SK-N-SH treated with all-trans-retinoic acid at 6 μM for 48 hours (cell line): ENCODE measurements around the gene GRHL1.

Experiments used
- ATAC-seq: fragments of 200-7000 bp; cut with Tn5 transposase; 3 replicates; pipeline ENCODE4 v1.9.1; 2020; ENCODE audit warnings: mild to moderate bottlenecking, moderate library complexity
- BACH2 ChIP-seq: fragments of 250-450 bp; sonication (Bioruptor Pico); IDR thresholded peaks from 2 replicates; pipeline ENCODE4 v1.9.0; 2021; ENCODE audit warnings: mild to moderate bottlenecking, borderline replicate concordance
- CREB5 ChIP-seq: fragments of 250-450 bp; sonication (Bioruptor Pico); IDR thresholded peaks from 2 replicates; pipeline ENCODE4 v1.5.1; 2020; ENCODE audit warnings: low read depth, mild to moderate bottlenecking, moderate library complexity
- CSDC2 ChIP-seq: fragments of 250-450 bp; sonication (Bioruptor Pico); IDR thresholded peaks from 2 replicates; pipeline ENCODE4 v1.5.0; 2020; ENCODE audit warnings: mild to moderate bottlenecking, moderate library complexity
- CSRNP3 ChIP-seq: fragments of 250-450 bp; sonication (Bioruptor Pico); IDR thresholded peaks from 2 replicates; pipeline ENCODE4 v1.5.1; 2021; ENCODE audit warnings: mild to moderate bottlenecking, moderate library complexity
- GLIS3 ChIP-seq: fragments of 250-450 bp; sonication (Bioruptor Pico); IDR thresholded peaks from 2 replicates; pipeline ENCODE4 v1.5.0; 2020; ENCODE audit warnings: mild to moderate bottlenecking, moderate library complexity
- ISL1 ChIP-seq: fragments of 250-450 bp; sonication (Bioruptor Pico); IDR thresholded peaks from 2 replicates; pipeline ENCODE4 v2.1.2; 2022; ENCODE audit warnings: mild to moderate bottlenecking, moderate library complexity
- OSR1 ChIP-seq: fragments of 250-450 bp; sonication (Bioruptor Pico); IDR thresholded peaks from 2 replicates; pipeline ENCODE4 v1.8.0; 2022; ENCODE audit warnings: moderate library complexity, mild to moderate bottlenecking, inconsistent platforms
- PATZ1 ChIP-seq: fragments of 250-450 bp; sonication (Bioruptor Pico); IDR thresholded peaks from 2 replicates; pipeline ENCODE4 v1.8.0; 2020; ENCODE audit warnings: mild to moderate bottlenecking, moderate library complexity, borderline replicate concordance
- POU6F1 ChIP-seq: fragments of 250-450 bp; sonication (Bioruptor Pico); IDR thresholded peaks from 2 replicates; pipeline ENCODE4 v1.8.0; 2021; ENCODE audit warnings: low read depth, mild to moderate bottlenecking, moderate library complexity, borderline replicate concordance
- PPARA ChIP-seq: fragments of 250-450 bp; sonication (Bioruptor Pico); IDR thresholded peaks from 2 replicates; pipeline ENCODE4 v1.5.0; 2020; ENCODE audit warnings: mild to moderate bottlenecking, borderline replicate concordance
- RARB ChIP-seq: fragments of 250-450 bp; sonication (Bioruptor Pico); IDR thresholded peaks from 2 replicates; pipeline ENCODE4 v1.8.0; 2021; ENCODE audit warnings: mild to moderate bottlenecking, moderate library complexity
- SNAI2 ChIP-seq: fragments of 250-450 bp; sonication (Bioruptor Pico); IDR thresholded peaks from 2 replicates; pipeline ENCODE4 v1.5.0; 2020; ENCODE audit warnings: mild to moderate bottlenecking, moderate library complexity
- TCF4 ChIP-seq: fragments of 250-450 bp; sonication (Bioruptor Pico); IDR thresholded peaks from 2 replicates; pipeline ENCODE4 v1.8.0; 2021; ENCODE audit warnings: mild to moderate bottlenecking, moderate library complexity, borderline replicate concordance
- TOX ChIP-seq: fragments of 250-450 bp; sonication (Bioruptor Pico); IDR thresholded peaks from 2 replicates; pipeline ENCODE4 v1.8.0; 2021; ENCODE audit warnings: mild to moderate bottlenecking, moderate library complexity, borderline replicate concordance
- TSHZ2 ChIP-seq: fragments of 250-450 bp; sonication (Bioruptor Pico); IDR thresholded peaks from 2 replicates; pipeline ENCODE4 v1.5.0; 2020; ENCODE audit warnings: mild to moderate bottlenecking, moderate library complexity
- ZC3H10 ChIP-seq: fragments of 250-450 bp; sonication (Bioruptor Pico); IDR thresholded peaks from 2 replicates; pipeline ENCODE4 v1.5.1; 2021; ENCODE audit warnings: mild to moderate bottlenecking, moderate library complexity
- ZFP3 ChIP-seq: fragments of 250-450 bp; sonication (Bioruptor Pico); IDR thresholded peaks from 2 replicates; pipeline ENCODE4 v1.5.0; 2020; ENCODE audit warnings: mild to moderate bottlenecking, moderate library complexity
- ZFP30 ChIP-seq: fragments of 450-650 bp; formaldehyde crosslinking; IDR thresholded peaks from 2 replicates; pipeline ENCODE4 v1.5.0; 2022; ENCODE audit warnings: mild to moderate bottlenecking, moderate library complexity
- ZNF565 ChIP-seq: fragments of 450-650 bp; formaldehyde crosslinking; conservative IDR thresholded peaks from 2 replicates; pipeline ENCODE4 v1.5.0; 2020; ENCODE audit warnings: low read depth, mild to moderate bottlenecking, moderate library complexity
- ZNF70 ChIP-seq: fragments of 450-650 bp; formaldehyde crosslinking; IDR thresholded peaks from 2 replicates; pipeline ENCODE4 v1.5.0; 2020; ENCODE audit warnings: mild to moderate bottlenecking, moderate library complexity
- ZNF8 ChIP-seq: fragments of 450-650 bp; formaldehyde crosslinking; IDR thresholded peaks from 2 replicates; pipeline ENCODE4 v1.5.0; 2020; ENCODE audit warnings: mild to moderate bottlenecking, moderate library complexity

Gene GRHL1

GRCh38 chr2:10017313-10017941 is 65.9 kb downstream of the GRHL1 start:
- no peak for ATAC-seq
- TF ChIP-seq ZC3H10 (CRISPR knock-in tag) (no peak), GLIS3 (CRISPR knock-in tag) (no peak), ZNF565 (CRISPR knock-in tag) (no peak), ISL1 (CRISPR knock-in tag) (no peak), PATZ1 (CRISPR knock-in tag) (no peak), SNAI2 (CRISPR knock-in tag) (no peak), CSDC2 (no peak), RARB (CRISPR knock-in tag) (no peak), ZNF8 (no peak), TCF4 (CRISPR knock-in tag) (no peak), BACH2 (CRISPR knock-in tag) (no peak), ZFP30 (CRISPR knock-in tag) (no peak), TSHZ2 (CRISPR knock-in tag) (no peak), PPARA (CRISPR knock-in tag) (no peak), POU6F1 (no peak)

- no peak for TF ChIP-seq ISL1 (CRISPR knock-in tag)
- no peak for TF ChIP-seq OSR1 (CRISPR knock-in tag)
- TF ChIP-seq ZNF70 (CRISPR knock-in tag), result no peak
- TF ChIP-seq ZNF565 (CRISPR knock-in tag), result no peak
- no peak for ATAC-seq
These were observed 67.7 kb downstream of the GRHL1 start for GRCh38 chr2:10019174-10019573.

GRCh38 chr2:10019602-10020400 is 68.3 kb downstream of the GRHL1 start:
- ATAC-seq, result no peak
- no peak for TF ChIP-seq TCF4 (CRISPR knock-in tag)
- TF ChIP-seq ZFP3 (CRISPR knock-in tag), result no peak
- no peak for TF ChIP-seq POU6F1
- TF ChIP-seq CREB5 (CRISPR knock-in tag), result no peak
- no peak for TF ChIP-seq OSR1 (CRISPR knock-in tag)
- no peak for TF ChIP-seq TSHZ2 (CRISPR knock-in tag)
- no peak for TF ChIP-seq ZFP30 (CRISPR knock-in tag)
- TF ChIP-seq BACH2 (CRISPR knock-in tag), result no peak
- TF ChIP-seq PPARA (CRISPR knock-in tag), result no peak
- TF ChIP-seq GLIS3 (CRISPR knock-in tag), result no peak
- no peak for TF ChIP-seq ZNF565 (CRISPR knock-in tag)
- no peak for TF ChIP-seq ISL1 (CRISPR knock-in tag)
- no peak for TF ChIP-seq CSRNP3 (CRISPR knock-in tag)
- TF ChIP-seq TOX, result no peak
